ENCODE results near the gene P2RX4.

GRCh38 chr12:121261398-121261797 lies 51.5 kb downstream of the P2RX4 start:
- TF ChIP-seq, protein P1, sequence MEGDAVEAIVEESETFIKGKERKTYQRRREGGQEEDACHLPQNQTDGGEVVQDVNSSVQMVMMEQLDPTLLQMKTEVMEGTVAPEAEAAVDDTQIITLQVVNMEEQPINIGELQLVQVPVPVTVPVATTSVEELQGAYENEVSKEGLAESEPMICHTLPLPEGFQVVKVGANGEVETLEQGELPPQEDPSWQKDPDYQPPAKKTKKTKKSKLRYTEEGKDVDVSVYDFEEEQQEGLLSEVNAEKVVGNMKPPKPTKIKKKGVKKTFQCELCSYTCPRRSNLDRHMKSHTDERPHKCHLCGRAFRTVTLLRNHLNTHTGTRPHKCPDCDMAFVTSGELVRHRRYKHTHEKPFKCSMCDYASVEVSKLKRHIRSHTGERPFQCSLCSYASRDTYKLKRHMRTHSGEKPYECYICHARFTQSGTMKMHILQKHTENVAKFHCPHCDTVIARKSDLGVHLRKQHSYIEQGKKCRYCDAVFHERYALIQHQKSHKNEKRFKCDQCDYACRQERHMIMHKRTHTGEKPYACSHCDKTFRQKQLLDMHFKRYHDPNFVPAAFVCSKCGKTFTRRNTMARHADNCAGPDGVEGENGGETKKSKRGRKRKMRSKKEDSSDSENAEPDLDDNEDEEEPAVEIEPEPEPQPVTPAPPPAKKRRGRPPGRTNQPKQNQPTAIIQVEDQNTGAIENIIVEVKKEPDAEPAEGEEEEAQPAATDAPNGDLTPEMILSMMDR (IDR thresholded peaks at IDR 0.05; ENCODE audit: insufficient read depth, low read length): no peak
- TF ChIP-seq POLR2AphosphoS5 (IDR thresholded peaks at IDR 0.05; ENCODE audit: low read depth): no peak
- TF ChIP-seq REST (IDR thresholded peaks at IDR 0.05; ENCODE audit: insufficient replicate concordance, low read depth): no peak
- TF ChIP-seq GABPA (IDR thresholded peaks at IDR 0.05; ENCODE audit: low read depth): no peak
- TF ChIP-seq SPI1 (IDR thresholded peaks at IDR 0.05; ENCODE audit: borderline replicate concordance, low read depth): no peak
